ENCODE data around the gene FGF1.
A peak's percentile ranks its signal among the peaks of the same experiment; 100 is the strongest.

FGF1 gene

DNA sequence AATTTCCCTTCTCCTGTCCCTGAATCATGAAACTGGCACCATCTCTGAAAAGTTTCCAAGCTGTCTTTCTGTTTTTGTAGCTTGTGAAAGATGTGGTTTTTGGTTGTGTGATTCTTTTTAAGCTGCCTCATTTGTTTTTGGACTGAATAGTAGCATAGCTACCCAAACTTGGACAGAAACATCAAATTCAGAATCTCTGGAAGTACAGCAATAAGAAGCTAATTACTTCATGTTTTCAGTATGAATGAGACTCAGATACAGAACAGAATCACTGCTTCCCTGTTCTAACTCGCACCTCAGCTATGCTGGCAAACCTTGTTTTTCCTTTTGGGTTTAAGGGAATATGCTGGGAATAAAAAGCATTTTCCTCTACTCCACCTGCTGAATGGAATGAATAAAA, 101.0 kb downstream of the FGF1 start:
- DNase-seq (ENCODE audit: low spot score) = no peak

DNA sequence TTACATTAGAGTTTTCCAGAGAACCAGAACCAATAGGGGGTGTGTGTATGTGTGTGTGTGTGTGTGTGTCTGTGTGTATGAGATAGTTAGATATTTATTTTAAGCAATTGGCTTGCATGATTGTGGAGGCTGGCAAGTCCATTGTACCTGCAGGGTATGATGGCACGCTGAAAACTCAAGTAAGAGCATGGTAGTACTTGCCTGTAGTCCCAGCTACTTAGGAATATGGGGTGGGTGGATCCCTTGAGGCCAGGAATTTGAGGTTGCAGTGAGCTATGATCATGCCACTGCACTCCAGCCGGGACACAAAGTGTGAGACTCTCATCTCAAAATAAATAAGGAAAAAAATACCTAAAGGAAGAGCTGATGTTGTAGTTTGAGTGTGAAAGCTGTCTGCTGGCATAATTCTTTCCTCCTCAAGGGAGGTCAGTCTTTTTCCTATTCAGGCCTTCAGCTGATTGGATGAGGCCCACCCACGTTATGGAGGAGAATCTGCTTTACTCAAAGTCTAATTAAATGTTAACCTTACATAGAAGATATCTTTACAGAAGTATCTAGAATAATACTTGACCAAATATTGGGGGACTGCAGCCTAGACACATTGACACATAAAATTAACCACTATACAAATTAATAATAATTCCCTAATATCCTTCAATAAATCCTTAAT, 107.6 kb downstream of the FGF1 start:
- no peak for DNase-seq (ENCODE audit: low spot score)

DNA sequence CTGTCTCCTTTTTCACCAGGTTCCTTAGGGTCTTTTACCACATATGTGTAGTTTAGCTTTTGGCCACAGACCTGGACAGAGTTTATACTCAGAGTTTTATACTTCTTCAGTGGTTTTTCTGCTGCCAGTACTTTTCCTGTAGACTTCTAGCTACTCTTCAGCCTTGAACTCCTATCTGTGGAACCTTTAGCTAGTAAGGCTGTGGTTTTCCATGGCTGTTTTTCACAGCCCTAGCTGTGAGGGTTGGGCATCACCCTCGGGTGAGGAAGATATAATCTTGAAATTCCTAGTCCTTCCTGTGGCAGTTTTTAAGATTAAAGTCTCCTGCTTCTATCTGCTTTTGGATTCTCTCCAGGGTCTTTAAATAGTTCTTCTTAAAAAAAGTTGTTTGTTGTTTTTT, 109.1 kb downstream of the FGF1 start:
- DNase-seq (ENCODE audit: low spot score) = no peak

DNA sequence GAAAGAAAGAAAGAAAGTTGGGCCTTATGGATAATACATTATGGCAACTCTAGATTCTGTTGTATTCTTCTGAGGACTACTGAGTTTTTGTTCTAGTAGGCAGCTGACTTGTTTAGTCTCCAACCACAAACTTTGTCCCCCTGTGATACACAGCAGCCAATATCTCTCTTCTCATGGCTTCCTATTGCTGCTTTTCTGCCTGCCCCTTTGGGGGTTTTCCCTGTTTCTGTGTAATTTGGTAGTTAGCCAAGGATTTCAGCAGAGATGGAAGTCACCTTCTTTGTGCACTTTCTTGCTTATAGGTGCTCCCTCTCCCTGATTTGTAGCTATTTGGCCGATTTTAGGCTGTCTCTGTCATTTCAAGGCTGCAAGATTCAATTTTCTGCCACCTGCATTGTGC, 109.6 kb downstream of the FGF1 start:
- DNase-seq (ENCODE audit: low spot score) = peak; percentile 7

DNA sequence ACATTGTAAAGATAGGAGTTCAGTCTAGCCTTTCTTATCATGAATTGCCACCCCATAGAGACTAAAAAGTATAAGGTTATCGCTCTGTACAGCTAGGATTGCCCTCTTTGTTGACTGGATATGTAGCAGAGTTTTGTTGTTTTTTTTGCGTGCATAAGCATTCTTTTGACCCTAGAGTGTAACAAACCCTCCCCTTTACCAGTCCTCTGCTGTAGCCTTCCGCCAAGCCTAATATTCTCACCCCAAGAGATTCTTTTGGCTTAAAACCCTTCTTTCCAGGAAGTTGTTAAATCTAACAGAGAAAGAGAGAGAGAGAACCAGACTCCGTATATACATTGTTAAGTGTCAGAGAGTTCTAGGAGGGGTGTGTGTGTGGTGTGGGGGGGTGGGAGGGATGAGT, 113.9 kb downstream of the FGF1 start:
- no peak for DNase-seq (ENCODE audit: low spot score)

DNA sequence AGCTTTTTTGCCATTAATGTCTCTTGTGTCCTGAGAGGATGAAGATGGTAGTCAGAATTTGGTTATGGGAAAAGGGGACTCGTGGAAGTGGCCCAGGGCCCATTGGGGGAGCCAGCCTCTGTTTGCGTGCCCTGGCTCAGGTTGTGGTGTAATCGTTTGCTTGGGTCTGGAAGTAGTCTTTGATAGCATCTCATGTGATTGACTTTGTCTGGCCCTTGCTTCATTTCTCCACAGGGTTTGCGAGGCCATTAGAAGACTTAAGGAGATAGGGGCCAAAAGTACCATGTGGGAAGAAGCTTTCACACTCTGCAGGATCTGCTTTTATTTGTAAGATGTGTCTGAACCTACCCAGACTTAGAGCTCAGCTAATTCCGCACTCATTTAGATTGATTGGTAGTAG, 114.5 kb downstream of the FGF1 start:
- DNase-seq (ENCODE audit: low spot score) = no peak

DNA sequence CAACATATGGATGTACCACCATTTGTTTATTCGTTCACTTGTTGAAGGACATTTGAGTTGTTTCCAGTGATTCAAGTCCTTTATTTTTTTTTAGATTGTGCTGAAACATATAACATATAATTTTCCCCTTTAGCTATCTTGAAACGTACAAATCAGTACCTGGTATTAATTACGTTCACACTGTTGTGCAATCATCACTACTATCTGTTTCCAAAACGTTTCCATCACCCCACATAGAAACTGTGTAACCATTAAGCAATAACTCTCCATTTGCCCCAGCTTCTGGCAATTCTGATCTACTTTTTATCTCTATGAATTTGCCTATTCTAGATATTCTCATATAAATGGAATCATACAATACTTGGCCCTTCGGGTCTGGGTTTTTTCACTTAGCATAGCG, 116.0 kb downstream of the FGF1 start:
- DNase-seq (ENCODE audit: low spot score) = no peak

DNA sequence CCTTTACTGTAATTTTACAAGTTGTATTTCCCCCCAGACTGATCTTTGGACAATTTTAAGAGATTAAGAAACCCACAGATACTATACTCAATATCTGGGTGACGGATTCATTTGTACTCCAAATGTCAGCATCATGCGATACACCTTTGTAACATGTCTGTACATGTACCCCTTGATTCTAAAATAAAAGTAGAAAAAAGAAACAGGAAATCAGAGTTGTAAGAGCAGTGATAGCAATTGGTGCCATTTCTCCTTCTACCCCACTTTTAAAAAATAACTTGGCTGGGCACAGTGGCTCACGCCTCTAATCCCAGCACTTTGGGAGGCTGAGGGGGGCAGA, 116.9 kb downstream of the FGF1 start:
- DNase-seq (ENCODE audit: low spot score) = no peak

DNA sequence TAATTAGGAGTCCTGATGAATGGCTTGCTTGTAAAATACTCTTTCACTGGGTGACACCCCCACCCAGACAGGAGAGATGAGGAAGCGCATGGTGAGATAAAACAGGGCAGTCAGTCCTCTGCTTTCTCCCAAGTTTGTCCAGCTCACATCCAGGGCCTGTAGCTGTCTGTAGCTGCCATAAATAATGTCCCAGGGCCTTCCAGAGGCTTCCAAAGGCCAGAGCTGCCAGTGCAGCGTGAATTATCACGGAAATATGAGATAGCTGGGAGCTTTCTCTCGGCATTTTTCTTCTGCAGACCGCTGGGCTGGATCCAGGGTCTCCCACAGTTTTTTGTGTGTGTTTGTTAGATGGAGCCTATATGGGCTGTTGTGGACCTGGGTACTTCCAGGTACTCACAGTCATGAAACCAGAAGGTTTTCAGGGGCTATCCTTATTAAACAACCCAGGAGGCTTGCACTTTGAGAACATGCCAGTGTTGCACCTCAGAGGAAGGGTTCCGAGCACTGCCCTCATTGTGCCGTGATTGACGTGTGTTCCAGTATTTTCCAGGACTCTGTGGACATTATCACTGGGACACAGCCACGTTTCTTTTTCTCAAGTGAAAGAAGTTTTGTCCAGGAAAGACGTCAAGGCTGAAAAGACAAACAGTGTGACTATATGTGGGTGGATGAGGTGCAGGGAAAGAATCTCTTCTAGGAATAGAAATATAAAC, 117.5 kb downstream of the FGF1 start:
- DNase-seq (ENCODE audit: low spot score) = no peak

DNA sequence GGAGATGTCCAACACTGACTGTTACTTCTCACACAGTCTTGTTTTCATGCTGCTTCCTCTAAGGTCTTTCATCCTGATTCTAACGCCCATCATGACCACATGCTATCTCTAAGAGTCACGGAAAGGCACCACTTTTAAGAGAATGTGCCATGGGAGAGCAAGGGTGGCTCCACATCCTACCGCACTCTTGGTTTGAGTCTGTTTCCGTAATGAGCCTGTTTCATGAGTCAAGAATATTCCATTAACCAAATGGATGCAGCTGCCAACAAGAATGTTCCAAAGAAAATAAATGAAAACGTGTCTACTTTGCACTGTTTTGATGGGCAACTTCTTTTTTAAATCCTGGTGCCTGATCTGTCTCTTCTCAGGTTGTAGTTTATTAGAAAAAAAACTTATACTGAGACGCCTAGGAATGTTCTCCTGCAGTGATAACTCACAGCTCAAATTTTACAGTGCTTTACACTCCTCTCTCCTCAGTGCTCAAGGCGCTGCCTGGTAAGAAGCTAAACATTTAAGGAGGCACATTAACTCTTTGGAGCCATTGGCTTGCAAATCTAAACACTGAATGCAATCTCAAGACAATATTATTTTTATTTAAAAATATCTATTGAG, 124.3 kb downstream of the FGF1 start:
- no peak for DNase-seq (ENCODE audit: low spot score)

DNA sequence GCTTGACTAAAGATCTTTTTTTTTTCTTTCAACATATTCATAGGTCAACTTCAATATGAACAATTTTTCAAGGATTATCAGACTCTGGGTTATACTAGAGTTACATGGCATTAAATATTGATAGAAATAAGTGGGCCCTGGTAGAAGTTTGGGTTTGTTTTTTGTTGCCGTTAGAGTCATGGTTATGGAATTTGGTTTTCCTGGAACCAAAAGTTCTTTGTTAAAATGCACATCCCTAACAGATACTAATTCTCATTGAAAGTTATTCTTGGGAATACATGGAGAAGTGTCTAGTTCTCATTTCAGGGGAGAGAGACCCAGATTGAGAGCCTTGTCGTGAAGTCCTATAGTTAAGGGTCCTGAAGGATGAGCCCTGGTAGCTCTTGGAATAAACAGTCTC, 124.9 kb downstream of the FGF1 start:
- DNase-seq (ENCODE audit: low spot score) = no peak

DNA sequence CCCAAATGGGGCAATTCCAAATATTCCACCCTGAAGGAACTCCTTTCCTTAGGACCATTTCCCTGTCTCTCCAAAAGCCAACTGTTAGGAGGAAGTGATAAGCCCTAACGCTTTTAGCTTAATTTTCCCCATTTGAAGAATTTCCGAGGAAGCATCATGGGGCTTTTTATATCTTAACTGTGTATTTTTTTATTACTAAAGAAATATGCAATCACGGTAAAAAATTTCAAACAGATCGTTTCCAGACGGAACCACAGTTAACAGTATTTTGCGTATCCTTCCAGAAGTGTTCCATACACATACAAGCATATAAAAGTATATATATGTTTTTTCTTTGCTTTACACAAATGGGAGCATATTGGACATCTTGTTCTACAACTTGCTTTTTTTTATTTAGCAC, 133.8 kb downstream of the FGF1 start:
- no peak for DNase-seq (ENCODE audit: low spot score)

DNA sequence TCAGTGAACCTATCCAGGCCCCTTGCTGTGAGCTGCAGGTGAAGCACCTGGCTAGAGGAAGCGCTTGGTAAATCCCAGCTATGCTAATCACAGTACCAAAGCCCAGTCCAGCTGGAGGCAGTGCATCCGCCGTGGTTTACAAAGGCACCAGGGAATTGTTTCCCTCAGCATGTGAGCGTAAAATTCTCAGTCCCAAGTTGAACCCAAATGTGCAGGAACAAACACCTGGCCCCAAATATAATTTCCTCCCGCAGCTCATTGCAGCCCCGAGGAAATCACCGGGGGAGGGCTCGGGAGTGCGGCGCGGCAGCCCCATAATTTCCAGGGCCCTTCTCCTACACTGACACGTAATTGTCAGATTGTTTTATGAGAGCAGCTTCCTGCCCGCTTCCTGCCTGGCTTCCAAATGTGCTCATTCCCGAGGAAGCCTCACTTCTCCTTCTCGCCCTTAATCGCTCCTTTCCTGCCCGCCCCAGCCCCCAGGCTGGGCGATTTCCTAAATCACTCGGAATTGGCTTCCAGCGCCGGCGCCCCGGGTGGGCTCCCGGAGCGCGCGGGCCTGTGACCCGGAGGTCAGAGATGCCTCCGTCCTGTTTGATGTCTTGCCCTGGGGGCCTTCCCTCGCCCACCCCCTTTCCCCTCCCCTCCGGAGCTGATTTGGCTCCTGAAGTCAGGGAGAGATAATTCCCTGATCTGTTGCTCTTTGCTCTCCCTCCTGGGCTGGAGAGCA, 134.4 kb downstream of the FGF1 start:
- peak; percentile 26 for DNase-seq (ENCODE audit: low spot score)

DNA sequence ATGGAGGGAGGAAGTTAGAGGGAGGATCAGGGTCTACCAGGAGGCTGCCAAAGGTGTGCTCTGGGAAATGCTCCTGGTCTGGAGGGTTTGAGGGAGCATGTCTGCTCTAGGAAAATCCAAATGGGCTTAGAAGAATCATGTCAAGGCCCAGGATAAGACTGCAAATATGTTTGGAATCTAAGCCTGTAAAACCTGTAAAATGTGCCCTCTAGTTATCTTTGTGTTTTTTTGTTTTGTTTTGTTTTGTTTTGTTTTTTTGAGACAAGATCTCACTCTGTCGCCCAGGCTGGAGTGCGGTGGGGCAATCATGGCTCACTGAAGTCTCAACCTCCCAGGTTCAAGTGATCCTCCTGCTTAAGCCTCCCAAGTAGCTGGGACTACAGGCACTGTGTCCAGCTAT, 135.4 kb downstream of the FGF1 start:
- no peak for DNase-seq (ENCODE audit: low spot score)

DNA sequence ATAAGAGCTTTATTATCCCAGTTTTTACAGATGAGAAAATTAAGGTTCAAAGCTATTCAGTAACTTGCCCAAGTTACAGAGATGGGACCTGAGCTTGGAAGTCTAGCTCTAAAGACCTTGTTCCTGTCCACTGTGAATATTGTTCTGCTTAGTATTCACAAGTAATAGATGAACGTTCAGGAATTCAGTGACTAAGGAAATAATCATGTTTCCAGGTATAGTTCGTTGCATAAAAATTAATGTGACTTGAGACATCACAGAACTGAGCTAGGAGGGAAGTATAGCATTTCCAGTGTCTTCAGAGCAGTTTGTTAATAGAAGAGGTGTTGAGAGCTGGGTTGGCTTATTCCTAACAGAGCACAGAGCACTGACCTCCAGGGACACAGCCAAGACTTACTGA, 136.1 kb downstream of the FGF1 start:
- DNase-seq (ENCODE audit: low spot score) = peak; percentile 47

DNA sequence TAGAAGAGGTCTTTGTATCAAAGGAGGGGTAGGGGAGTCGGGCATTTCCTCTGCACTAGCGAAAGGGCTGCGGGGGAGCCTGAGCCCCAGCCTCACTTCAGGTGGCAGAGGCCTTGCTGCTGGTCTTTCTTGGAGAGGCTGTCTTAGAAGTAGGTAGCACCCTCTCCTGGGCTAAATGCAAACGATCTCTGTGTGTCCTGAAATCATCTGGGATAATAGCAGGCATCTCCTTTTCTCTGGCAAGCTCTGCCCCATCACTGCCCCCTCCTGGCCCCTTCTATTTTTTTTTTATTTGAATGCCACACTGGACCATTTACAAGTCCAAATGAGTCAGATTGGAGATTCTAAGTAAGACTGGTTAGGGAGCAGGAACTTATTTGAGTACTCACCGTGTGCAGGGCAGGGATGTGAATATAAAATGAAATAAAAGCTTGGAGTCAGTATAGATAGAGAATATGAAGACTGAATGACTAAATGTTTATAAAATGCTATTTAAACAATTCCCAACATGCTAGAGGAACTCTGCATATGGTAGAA, 137.1 kb downstream of the FGF1 start:
- DNase-seq (ENCODE audit: low spot score) = peak; percentile 95

DNA sequence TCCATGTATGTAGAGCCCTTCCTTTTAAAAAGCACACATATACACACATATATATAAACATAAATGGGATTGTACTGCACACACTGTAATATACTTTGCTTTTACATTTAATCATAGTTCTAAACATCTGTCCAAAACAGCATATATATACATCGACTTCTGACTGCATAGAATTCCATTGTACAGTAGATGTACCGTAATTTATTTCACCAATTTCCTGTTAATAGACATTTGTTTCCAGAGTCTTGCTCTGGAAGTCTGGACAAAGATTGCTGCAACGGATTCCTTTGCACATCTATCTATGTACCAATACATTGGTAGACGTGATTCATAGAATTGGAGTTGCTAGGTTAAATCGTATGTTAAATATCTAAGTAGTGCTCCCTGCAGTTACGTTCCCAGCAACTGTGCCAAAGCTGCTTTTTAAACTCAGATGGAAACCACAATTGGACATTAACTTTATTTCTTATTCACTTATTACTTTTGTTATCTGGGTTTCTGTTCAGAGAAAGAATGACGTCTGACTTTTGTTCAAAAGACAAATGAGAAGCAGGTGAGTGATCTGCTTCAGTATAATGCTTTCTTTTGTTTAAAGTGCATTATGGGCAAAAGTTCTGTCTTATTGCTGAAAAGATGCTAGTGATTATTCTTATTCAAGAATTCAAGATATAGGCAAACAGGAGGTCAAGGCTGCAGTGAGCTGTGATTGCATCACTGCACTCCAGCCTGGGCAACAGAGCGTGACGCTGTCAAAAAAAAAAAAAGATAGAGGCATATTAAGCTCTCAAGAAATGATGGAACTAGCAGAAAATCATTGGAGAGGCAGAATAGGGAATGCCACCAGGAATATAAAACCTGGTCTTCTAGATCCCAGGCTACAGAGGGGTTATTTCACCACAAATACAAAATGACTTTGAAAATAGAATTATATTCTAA, 138.2 kb downstream of the FGF1 start:
- peak; percentile 43 for DNase-seq (ENCODE audit: low spot score)

DNA sequence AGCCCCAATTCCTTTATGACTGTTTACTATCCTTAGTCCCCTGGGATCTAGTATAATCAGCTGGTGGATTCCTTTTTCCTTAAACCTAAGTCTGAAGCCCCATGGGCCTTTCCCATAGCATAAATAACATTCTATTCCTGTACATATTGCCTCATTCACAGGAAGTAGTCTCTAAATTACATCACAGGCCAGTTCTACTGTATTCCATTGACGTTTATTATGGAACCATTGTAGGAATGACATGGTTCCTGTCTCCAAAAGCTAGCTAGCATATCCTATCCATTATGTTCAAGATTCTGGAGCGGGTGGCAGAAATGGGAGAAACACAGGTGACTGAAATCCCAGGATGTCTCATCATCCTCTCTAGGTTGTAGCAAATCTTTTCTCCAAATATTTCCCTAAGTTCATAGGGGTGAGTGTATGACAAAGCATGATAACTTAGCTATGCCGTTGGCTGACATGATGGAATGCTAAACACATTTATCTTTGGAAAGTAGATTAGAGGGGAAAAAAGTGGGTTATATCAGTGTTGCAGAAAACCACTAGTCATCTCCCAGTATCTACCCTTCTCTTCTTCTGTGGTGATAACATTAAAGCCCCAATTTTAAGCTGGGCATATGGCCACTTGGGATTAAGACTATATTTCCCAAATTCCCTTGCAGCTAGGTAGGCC, 140.1 kb downstream of the FGF1 start:
- no peak for DNase-seq (ENCODE audit: low spot score)

DNA sequence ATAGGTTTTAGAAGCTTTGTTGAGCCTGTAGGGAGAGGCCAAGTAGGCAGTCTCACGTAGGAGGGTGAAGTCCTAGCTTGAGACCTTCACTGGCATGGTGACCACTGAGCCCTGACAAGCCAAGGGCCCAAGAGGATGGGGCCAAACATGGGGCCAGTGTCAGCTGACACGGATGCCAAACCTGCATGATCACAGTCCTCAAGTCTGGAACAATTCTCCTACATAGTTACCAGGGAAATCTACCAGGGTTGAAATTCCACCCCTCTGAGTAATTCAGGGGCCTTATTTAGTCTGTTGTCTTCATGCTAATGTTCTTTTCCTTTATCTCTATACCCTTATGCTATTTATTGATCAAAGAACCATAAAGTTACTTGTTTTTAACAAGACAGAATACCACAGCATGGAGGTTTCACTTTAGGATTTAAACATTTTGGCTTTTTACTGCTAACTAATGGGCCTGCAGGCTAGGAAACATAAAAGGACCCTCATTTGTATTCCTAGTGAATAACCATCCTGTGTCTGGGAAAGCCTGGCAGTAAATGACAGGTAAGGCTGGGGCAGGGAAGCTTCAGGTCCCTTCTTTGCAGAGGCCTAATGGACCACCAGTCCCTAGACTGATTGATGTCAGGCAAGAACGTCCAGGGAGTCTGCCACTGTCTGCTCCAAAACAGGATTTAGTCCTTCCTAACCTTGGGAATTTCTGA, 140.8 kb downstream of the FGF1 start:
- peak; percentile 81 for DNase-seq (ENCODE audit: low spot score)

DNA sequence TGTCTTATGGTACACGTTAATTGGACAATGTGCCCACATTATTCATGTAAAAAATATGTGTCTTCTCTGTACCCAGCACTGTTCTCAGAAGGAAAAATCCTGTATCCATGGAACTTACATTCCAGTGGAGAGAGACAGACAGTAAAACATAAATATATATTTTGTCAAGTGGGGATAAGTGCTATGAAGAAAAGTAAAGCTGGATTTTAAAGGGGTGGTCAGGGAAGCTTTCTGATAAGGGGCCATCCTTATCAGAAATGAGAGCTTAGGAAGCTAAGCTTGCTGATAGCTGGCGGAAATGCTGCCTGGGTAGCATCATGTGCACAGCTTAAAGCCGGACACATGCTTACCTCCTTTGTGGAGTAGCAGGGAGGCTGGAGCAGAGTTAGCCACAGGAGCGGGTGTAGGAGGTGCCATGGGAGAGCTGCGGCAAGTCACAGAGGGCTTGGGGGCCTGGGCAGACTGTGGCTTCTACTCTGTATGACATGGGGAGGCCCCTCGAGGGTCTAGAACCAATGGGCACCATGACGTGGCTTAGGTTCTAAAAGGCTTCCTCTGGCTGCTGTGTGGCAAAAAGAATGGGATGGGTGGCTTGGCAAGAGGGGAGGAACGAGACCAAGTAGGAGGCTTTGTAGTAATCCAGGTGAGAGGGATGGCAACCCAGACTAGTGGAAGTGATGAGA, 141.7 kb downstream of the FGF1 start:
- peak; percentile 46 for DNase-seq (ENCODE audit: low spot score)
